HepG2 (cell line): ENCODE results near the gene ZNRF3. TPM values are rescaled to one million over a fixed set of nuclear protein-coding genes. Genes with fewer than 3 reads are reported as not detected.
A peak's percentile ranks its signal among the peaks of the same experiment; 100 is the strongest.

Experiments
- BRD4 ChIP-seq: sonication (generic); formaldehyde crosslinking; IDR thresholded peaks from 2 replicates; pipeline ENCODE4 v1.4.0; 2020; ENCODE audit warnings: missing genetic modification reagents
- GABPB1 ChIP-seq: IDR thresholded peaks from 2 replicates; pipeline ENCODE4 v1.6.1; 2016; ENCODE audit warnings: mild to moderate bottlenecking, missing genetic modification reagents, moderate library complexity, missing compliant biosample characterization
- GATAD2A ChIP-seq: IDR thresholded peaks from 2 replicates; pipeline ENCODE4 v1.6.1; 2016
- HCFC1 ChIP-seq: fragments of 150-350 bp; IDR thresholded peaks from 2 replicates; pipeline ENCODE4 v1.6.1; 2014; ENCODE audit warnings: low read depth, low read length
- KLF11 ChIP-seq: IDR thresholded peaks from 2 replicates; pipeline ENCODE4 v1.6.1; 2016; ENCODE audit warnings: missing compliant biosample characterization
- KLF9 ChIP-seq: IDR thresholded peaks from 2 replicates; pipeline ENCODE4 v1.6.1; 2016; ENCODE audit warnings: low read depth
- NFKB2 ChIP-seq: sonication (generic); formaldehyde crosslinking; IDR thresholded peaks from 2 replicates; pipeline ENCODE4 v1.4.0; 2020; ENCODE audit warnings: missing genetic modification reagents, borderline replicate concordance
- NRL ChIP-seq: sonication (generic); formaldehyde crosslinking; IDR thresholded peaks from 2 replicates; pipeline ENCODE4 v1.5.0; 2020; ENCODE audit warnings: missing genetic modification reagents, mild to moderate bottlenecking, moderate library complexity, borderline replicate concordance
- PCBP2 ChIP-seq: fragments of 200-400 bp; formaldehyde crosslinking; optimal IDR thresholded peaks from 2 replicates; pipeline ENCODE3; 2018; ENCODE audit warnings: low read length, low read depth; ENCODE audit not compliant: poor library complexity, severe bottlenecking
- ZKSCAN8 ChIP-seq: IDR thresholded peaks from 2 replicates; pipeline ENCODE4 v1.6.1; 2016; ENCODE audit warnings: borderline replicate concordance, missing genetic modification reagents, missing compliant biosample characterization
- ZNF263 ChIP-seq: sonication (generic); formaldehyde crosslinking; IDR thresholded peaks from 2 replicates; pipeline ENCODE4 v1.4.0; 2020; ENCODE audit warnings: missing genetic modification reagents
- ZNF264 ChIP-seq: sonication (generic); formaldehyde crosslinking; IDR thresholded peaks from 2 replicates; pipeline ENCODE4 v1.4.0; 2020; ENCODE audit warnings: missing genetic modification reagents
- ZNF468 ChIP-seq: sonication (generic); formaldehyde crosslinking; IDR thresholded peaks from 2 replicates; pipeline ENCODE4 v1.8.0; 2022; ENCODE audit warnings: mild to moderate bottlenecking, moderate library complexity, missing genetic modification reagents
- ZNF549 ChIP-seq: sonication (generic); formaldehyde crosslinking; IDR thresholded peaks from 2 replicates; pipeline ENCODE4 v1.5.0; 2020; ENCODE audit warnings: missing genetic modification reagents
- ZNF644 ChIP-seq: IDR thresholded peaks from 2 replicates; pipeline ENCODE4 v1.6.1; 2016; ENCODE audit warnings: low read depth
- ZNF792 ChIP-seq: IDR thresholded peaks from 2 replicates; pipeline ENCODE4 v1.6.1; 2016
- polyA plus RNA-seq, 8 experiments: library from polyadenylated mRNA; depleted of rRNA in 3 of 8; stranded (reverse) in 7 of 8; unstranded in 1 of 8; fragments of >200 nt; fragmentation: Illumina TruSeq in 4 of 8; extraction: Trizol in 4 of 8; gene quantifications; 2 replicates each; pipeline versions ENCODE4 v1.2.1 to v1.2.3, GENCODE V29; 2011 to 2016; ENCODE audit warnings: low read depth in 4 of 8, missing spikeins in 1 of 8, mixed read lengths in 1 of 8; ENCODE audit not compliant: insufficient read depth in 1 of 8
- total RNA-seq, 5 experiments: library from RNA; depleted of rRNA; stranded (reverse); fragments of >200 nt; fragmentation: Illumina TruSeq; extraction: Trizol; gene quantifications; 2 replicates each; pipeline ENCODE4 v1.2.3, GENCODE V29; 2016; ENCODE audit warnings: low read depth in 1 of 5
- TF ChIP-seq, protein P1 (sequence below): sonication (generic); formaldehyde crosslinking; IDR thresholded peaks from 2 replicates; pipeline ENCODE4 v1.4.0; 2020; ENCODE audit warnings: mild to moderate bottlenecking, missing genetic modification reagents
- TF ChIP-seq, protein P2 (sequence below), 2 experiments: IDR thresholded peaks; 2 replicates each; pipeline ENCODE4 v1.6.1; 2011 to 2012; ENCODE audit warnings: low read length in 2 of 2, borderline replicate concordance in 1 of 2, low read depth in 1 of 2, mild to moderate bottlenecking in 1 of 2, moderate library complexity in 1 of 2
- TF ChIP-seq, protein P3 (sequence below): sonication (generic); formaldehyde crosslinking; IDR thresholded peaks from 2 replicates; pipeline ENCODE4 v1.9.0; 2022; ENCODE audit warnings: low read depth, missing genetic modification reagents

The ZNRF3 gene
- total and polyA plus RNA-seq, 2 of the 13 experiments (the other 11 are each of a cell fraction or from before 2014, with no cell fraction given): 20.3 to 36.7 TPM

DNA sequence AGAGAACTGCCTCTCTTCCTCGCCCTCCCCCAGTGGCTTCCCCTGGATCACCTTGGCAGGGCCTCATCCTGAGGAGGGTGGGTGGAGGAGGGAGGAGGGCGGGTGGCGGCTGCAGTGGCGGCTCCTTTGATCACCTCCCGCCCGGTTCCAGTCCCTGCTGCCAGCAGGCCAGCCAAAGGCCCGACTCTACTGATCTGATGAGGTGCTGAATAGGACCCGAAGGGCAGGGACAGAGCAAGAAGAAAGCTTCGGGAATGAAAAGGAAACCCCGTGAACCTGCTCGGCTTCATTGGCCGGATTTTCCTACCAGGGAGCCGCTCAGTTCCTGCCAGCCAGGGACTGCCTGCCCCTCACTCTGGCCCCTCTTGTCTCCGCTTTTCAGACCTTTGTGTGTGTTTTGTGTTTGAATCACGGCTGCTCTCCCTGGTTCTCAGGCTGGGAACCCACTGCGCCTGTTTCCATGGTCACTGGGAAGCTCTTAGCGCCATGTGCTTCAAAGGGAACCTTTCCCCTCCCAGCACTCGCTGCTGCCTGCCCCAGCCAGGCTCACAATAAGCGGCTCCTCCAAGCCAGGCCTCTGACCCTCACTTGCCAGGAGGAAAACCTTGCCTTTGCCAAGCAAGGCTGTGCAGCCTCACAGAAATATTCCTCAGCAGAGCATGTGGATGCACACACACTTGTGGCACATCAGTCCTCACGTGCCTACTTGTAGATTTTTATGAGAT, 121.4 kb downstream of the ZNRF3 start (continued):
- TF ChIP-seq HCFC1 (no peak), ZNF263 (peak; percentile 95), GATAD2A (CRISPR knock-in tag) (peak; percentile 68), ZNF468 (CRISPR knock-in tag) (no peak), NRL (CRISPR knock-in tag) (0 out of 2 replicates have a peak, but pooled peaks have one; percentile 24), ZKSCAN8 (no peak), ZNF644 (CRISPR knock-in tag) (peak; percentile 10; the same call in 1 of the 2 replicates), ZNF792 (CRISPR knock-in tag) (no peak), BRD4 (CRISPR knock-in tag) (peak; percentile 33; the same call in 1 of the 2 replicates), ZNF264 (no peak; the same call in 1 of the 2 replicates), KLF11 (CRISPR knock-in tag) (no peak), KLF9 (no peak), NFKB2 (CRISPR knock-in tag) (0 out of 2 replicates have a peak, but pooled peaks have one; percentile 26), ZNF549 (no peak), PCBP2 (no peak), GABPB1 (CRISPR knock-in tag) (no peak)
- TF ChIP-seq, protein P1, sequence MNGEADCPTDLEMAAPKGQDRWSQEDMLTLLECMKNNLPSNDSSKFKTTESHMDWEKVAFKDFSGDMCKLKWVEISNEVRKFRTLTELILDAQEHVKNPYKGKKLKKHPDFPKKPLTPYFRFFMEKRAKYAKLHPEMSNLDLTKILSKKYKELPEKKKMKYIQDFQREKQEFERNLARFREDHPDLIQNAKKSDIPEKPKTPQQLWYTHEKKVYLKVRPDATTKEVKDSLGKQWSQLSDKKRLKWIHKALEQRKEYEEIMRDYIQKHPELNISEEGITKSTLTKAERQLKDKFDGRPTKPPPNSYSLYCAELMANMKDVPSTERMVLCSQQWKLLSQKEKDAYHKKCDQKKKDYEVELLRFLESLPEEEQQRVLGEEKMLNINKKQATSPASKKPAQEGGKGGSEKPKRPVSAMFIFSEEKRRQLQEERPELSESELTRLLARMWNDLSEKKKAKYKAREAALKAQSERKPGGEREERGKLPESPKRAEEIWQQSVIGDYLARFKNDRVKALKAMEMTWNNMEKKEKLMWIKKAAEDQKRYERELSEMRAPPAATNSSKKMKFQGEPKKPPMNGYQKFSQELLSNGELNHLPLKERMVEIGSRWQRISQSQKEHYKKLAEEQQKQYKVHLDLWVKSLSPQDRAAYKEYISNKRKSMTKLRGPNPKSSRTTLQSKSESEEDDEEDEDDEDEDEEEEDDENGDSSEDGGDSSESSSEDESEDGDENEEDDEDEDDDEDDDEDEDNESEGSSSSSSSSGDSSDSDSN: peak; percentile 33; the same call in 1 of the 2 replicates
- TF ChIP-seq, protein P2, sequence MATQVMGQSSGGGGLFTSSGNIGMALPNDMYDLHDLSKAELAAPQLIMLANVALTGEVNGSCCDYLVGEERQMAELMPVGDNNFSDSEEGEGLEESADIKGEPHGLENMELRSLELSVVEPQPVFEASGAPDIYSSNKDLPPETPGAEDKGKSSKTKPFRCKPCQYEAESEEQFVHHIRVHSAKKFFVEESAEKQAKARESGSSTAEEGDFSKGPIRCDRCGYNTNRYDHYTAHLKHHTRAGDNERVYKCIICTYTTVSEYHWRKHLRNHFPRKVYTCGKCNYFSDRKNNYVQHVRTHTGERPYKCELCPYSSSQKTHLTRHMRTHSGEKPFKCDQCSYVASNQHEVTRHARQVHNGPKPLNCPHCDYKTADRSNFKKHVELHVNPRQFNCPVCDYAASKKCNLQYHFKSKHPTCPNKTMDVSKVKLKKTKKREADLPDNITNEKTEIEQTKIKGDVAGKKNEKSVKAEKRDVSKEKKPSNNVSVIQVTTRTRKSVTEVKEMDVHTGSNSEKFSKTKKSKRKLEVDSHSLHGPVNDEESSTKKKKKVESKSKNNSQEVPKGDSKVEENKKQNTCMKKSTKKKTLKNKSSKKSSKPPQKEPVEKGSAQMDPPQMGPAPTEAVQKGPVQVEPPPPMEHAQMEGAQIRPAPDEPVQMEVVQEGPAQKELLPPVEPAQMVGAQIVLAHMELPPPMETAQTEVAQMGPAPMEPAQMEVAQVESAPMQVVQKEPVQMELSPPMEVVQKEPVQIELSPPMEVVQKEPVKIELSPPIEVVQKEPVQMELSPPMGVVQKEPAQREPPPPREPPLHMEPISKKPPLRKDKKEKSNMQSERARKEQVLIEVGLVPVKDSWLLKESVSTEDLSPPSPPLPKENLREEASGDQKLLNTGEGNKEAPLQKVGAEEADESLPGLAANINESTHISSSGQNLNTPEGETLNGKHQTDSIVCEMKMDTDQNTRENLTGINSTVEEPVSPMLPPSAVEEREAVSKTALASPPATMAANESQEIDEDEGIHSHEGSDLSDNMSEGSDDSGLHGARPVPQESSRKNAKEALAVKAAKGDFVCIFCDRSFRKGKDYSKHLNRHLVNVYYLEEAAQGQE (IDR thresholded peaks at IDR 0.05; ENCODE audit: borderline replicate concordance in 1 of 2, low read depth in 1 of 2, low read length in 2 of 2): peak in 1 of 2 experiments; percentile 42; a peak in 1 of 4 replicates
- TF ChIP-seq, protein P3, sequence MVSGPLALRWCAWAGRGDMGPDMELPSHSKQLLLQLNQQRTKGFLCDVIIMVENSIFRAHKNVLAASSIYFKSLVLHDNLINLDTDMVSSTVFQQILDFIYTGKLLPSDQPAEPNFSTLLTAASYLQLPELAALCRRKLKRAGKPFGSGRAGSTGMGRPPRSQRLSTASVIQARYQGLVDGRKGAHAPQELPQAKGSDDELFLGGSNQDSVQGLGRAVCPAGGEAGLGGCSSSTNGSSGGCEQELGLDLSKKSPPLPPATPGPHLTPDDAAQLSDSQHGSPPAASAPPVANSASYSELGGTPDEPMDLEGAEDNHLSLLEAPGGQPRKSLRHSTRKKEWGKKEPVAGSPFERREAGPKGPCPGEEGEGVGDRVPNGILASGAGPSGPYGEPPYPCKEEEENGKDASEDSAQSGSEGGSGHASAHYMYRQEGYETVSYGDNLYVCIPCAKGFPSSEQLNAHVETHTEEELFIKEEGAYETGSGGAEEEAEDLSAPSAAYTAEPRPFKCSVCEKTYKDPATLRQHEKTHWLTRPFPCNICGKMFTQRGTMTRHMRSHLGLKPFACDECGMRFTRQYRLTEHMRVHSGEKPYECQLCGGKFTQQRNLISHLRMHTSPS (CRISPR knock-in tag): peak; percentile 54; the same call in 1 of the 2 replicates
